KMS-11 (cell line): Measurements from ENCODE around the gene SEPTIN2.
A peak's percentile ranks its signal among the peaks of the same experiment; 100 is the strongest.

Source experiments
- H2AFZ ChIP-seq: fragments of 200-600 bp; sonication (generic); 2 replicates; pipeline ENCODE4 v1.6.1; 2016; ENCODE audit warnings: antibody characterized with exemption, mixed run types, low read depth
- H3K27ac ChIP-seq: fragments of 200-600 bp; sonication (generic); 2 replicates; pipeline ENCODE4 v1.6.1; 2016; ENCODE audit warnings: mild to moderate bottlenecking, mixed run types
- H3K27me3 ChIP-seq: fragments of 200-600 bp; sonication (generic); 2 replicates; pipeline ENCODE4 v1.6.1; 2017; ENCODE audit warnings: mild to moderate bottlenecking, low read depth, mixed run types, moderate library complexity; ENCODE audit not compliant: insufficient read depth
- H3K36me3 ChIP-seq: fragments of 200-600 bp; sonication (generic); 2 replicates; pipeline ENCODE4 v1.6.1; 2017; ENCODE audit warnings: mild to moderate bottlenecking, mixed run types; ENCODE audit not compliant: insufficient read depth
- H3K4me1 ChIP-seq: fragments of 200-600 bp; sonication (generic); 2 replicates; pipeline ENCODE4 v1.6.1; 2016; ENCODE audit warnings: mild to moderate bottlenecking, low read depth, mixed run types; ENCODE audit not compliant: poor library complexity, severe bottlenecking
- H3K4me2 ChIP-seq: fragments of 200-600 bp; sonication (generic); 2 replicates; pipeline ENCODE4 v1.7.0; 2016; ENCODE audit warnings: mild to moderate bottlenecking, mixed run types
- H3K4me3 ChIP-seq: fragments of 200-600 bp; sonication (generic); IDR thresholded peaks from 2 replicates; pipeline ENCODE4 v1.6.1; 2017; ENCODE audit warnings: low read depth, low read length, mixed read lengths; ENCODE audit not compliant: insufficient read depth
- H3K79me2 ChIP-seq: fragments of 200-600 bp; sonication (generic); 2 replicates; pipeline ENCODE4 v1.6.1; 2016; ENCODE audit warnings: low read depth, mixed run types; ENCODE audit not compliant: insufficient read depth
- H3K9ac ChIP-seq: fragments of 200-600 bp; sonication (generic); 2 replicates; pipeline ENCODE4 v1.6.1; 2016; ENCODE audit warnings: mild to moderate bottlenecking, mixed run types
- H4K20me1 ChIP-seq: fragments of 200-600 bp; sonication (generic); 2 replicates; pipeline ENCODE4 v1.6.1; 2016; ENCODE audit warnings: mild to moderate bottlenecking, mixed run types; ENCODE audit not compliant: insufficient read depth
- CTCF ChIP-seq: fragments of 200-600 bp; sonication (generic); conservative IDR thresholded peaks from 2 replicates; pipeline ENCODE4 v1.6.1; 2017; ENCODE audit warnings: low read depth, mild to moderate bottlenecking, antibody characterized with exemption, low read length, moderate library complexity, mixed read lengths

The SEPTIN2 gene

GRCh38 chr2:241351640-241352031 is 35.9 kb downstream of the SEPTIN2 start:
- no peak overlapping the region for H3K27ac ChIP-seq
- H3K27me3 ChIP-seq, result no peaks in the 10 kb centered on the region
- H3K4me3 ChIP-seq, result no peak overlapping the region
- H3K79me2 ChIP-seq, result peaks cover 3% of the 10 kb centered on the region; the same call in 1 of the 2 replicates
- peaks cover 5% of the 10 kb centered on the region; the same call in 1 of the 2 replicates for H4K20me1 ChIP-seq
- peaks cover 3% of the 10 kb centered on the region; the same call in 1 of the 2 replicates for H3K36me3 ChIP-seq
- peaks cover 15% of the 10 kb centered on the region for H3K4me1 ChIP-seq
- no peak overlapping the region for H2AFZ ChIP-seq
- no peak overlapping the region for H3K4me2 ChIP-seq
- H3K9ac ChIP-seq, result no peak overlapping the region
- TF ChIP-seq CTCF, result no peak

- Histone ChIP-seq H3K79me2 (peaks cover 9% of the 10 kb centered on the region; the same call in 1 of the 2 replicates), H2AFZ (no peak overlapping the region), H3K4me3 (no peak overlapping the region), H3K4me2 (no peak overlapping the region), H4K20me1 (peaks cover 5% of the 10 kb centered on the region), H3K36me3 (peaks cover 3% of the 10 kb centered on the region; the same call in 1 of the 2 replicates), H3K27ac (no peak overlapping the region), H3K9ac (no peak overlapping the region), H3K27me3 (no peaks in the 10 kb centered on the region), H3K4me1 (peaks cover 17% of the 10 kb centered on the region)
- TF ChIP-seq CTCF, result no peak
Observed at GRCh38 chr2:241352227-241352626, 36.5 kb downstream of the SEPTIN2 start.

GRCh38 chr2:241354668-241355658 is 39.2 kb downstream of the SEPTIN2 start:
- no peak overlapping the region for H3K4me3 ChIP-seq
- H3K4me1 ChIP-seq, result peaks cover 42% of the 10 kb centered on the region
- no peak for TF ChIP-seq CTCF
- peaks cover 36% of the 10 kb centered on the region for H3K79me2 ChIP-seq
- no peak overlapping the region for H3K9ac ChIP-seq
- H3K36me3 ChIP-seq, result 0 out of 2 replicates have a peak, but pooled peaks cover 3% of the 10 kb centered on the region
- H3K27me3 ChIP-seq, result no peaks in the 10 kb centered on the region
- H3K4me2 ChIP-seq, result peak overlapping the region; percentile 64
- no peak overlapping the region for H2AFZ ChIP-seq
- peaks cover 16% of the 10 kb centered on the region for H4K20me1 ChIP-seq
- peak overlapping the region; percentile 23; the same call in 1 of the 2 replicates for H3K27ac ChIP-seq

- Histone ChIP-seq H3K4me2 (peak within 1 kb of the TSS; percentile 94), H3K36me3 (0 out of 2 replicates have a peak, but pooled peaks cover 3% of the 10 kb centered on the region), H3K79me2 (peaks cover 49% of the 10 kb centered on the region), H3K4me1 (peaks cover 50% of the 10 kb centered on the region), H3K27me3 (no peaks in the 10 kb centered on the region), H3K27ac (peak within 1 kb of the TSS; percentile 30; the same call in 1 of the 2 replicates), H3K4me3 (peak within 1 kb of the TSS; percentile 87), H4K20me1 (peaks cover 16% of the 10 kb centered on the region), H3K9ac (peak within 1 kb of the TSS; percentile 75), H2AFZ (peak within 1 kb of the TSS; percentile 30)
- no peak for TF ChIP-seq CTCF
Observed at GRCh38 chr2:241355983-241356870, 40.5 kb downstream of the SEPTIN2 start, which contains the start of gene FARP2. Gene FARP2 (plus strand): TSS chr2:241356285. CDS start chr2:241373108, 16,823 bp downstream.
